Measurements from ENCODE around the gene RAPGEFL1.

The RAPGEFL1 gene

GRCh38 chr17:40168262-40168832 is 8.9 kb upstream of the RAPGEFL1 start:
- WGBS (ENCODE audit: extremely low coverage, insufficient coverage, low lambda C conversion rate), result no CpG with 5 or more reads among the region's 11 CpGs
- Histone ChIP-seq H2AK5ac (ENCODE audit: low read length) (no peak overlapping the region), H3K79me1 (ENCODE audit: low read length) (no peaks in the 10 kb centered on the region), H3K4me1 (ENCODE audit: control insufficient read depth, low read depth, low read length) (no peaks in the 10 kb centered on the region), H3K79me2 (ENCODE audit: control insufficient read depth, insufficient read depth, low read length) (no peaks in the 10 kb centered on the region), H2BK15ac (replicated peaks; ENCODE audit: low read depth) (no peak overlapping the region), H3K27ac (ENCODE audit: low read depth, low read length) (peak overlapping the region; percentile 25), H3K9ac (ENCODE audit: low read length) (peak overlapping the region; percentile 29), H3K36me3 (ENCODE audit: control insufficient read depth, insufficient read depth, low read length) (peaks cover 21% of the 10 kb centered on the region), H3K18ac (ENCODE audit: low read length) (no peak overlapping the region), H3K4me2 (ENCODE audit: low read length) (no peak overlapping the region), H4K5ac (ENCODE audit: low read length) (no peak overlapping the region), H2BK120ac (ENCODE audit: low read depth, low read length) (no peak overlapping the region), H3K23ac (ENCODE audit: low read length) (no peak overlapping the region), H3K27me3 (ENCODE audit: insufficient read depth, low read length, poor library complexity) (no peaks in the 10 kb centered on the region), H3K4me3 (ENCODE audit: low read length) (no peak overlapping the region), H2BK5ac (ENCODE audit: low read length) (no peak overlapping the region), H3K56ac (ENCODE audit: low read length) (no peak overlapping the region), H3K4ac (ENCODE audit: low read depth, low read length) (no peak overlapping the region), H4K8ac (ENCODE audit: low read depth, low read length) (no peak overlapping the region)
- peak; percentile 92 for DNase-seq

GRCh38 chr17:40170325-40170724 is 6.9 kb upstream of the RAPGEFL1 start:
- no peak overlapping the region for H2AK5ac ChIP-seq (ENCODE audit: low read length)
- H2BK15ac ChIP-seq (replicated peaks; ENCODE audit: low read depth), result no peak overlapping the region
- H3K23ac ChIP-seq (ENCODE audit: low read length), result no peak overlapping the region
- no peaks in the 10 kb centered on the region for H3K79me1 ChIP-seq (ENCODE audit: low read length)
- no peak overlapping the region for H3K56ac ChIP-seq (ENCODE audit: low read length)
- H3K4ac ChIP-seq (ENCODE audit: low read depth, low read length), result no peak overlapping the region
- WGBS (ENCODE audit: extremely low coverage, insufficient coverage, low lambda C conversion rate), result no CpG with 5 or more reads among the region's 2 CpGs
- no peak overlapping the region for H2BK5ac ChIP-seq (ENCODE audit: low read length)
- H3K4me1 ChIP-seq (ENCODE audit: control insufficient read depth, low read depth, low read length), result no peaks in the 10 kb centered on the region
- H3K4me3 ChIP-seq (ENCODE audit: low read length), result no peak overlapping the region
- no peak overlapping the region for H3K18ac ChIP-seq (ENCODE audit: low read length)
- no peaks in the 10 kb centered on the region for H3K27me3 ChIP-seq (ENCODE audit: insufficient read depth, low read length, poor library complexity)
- H2BK120ac ChIP-seq (ENCODE audit: low read depth, low read length), result no peak overlapping the region
- H3K36me3 ChIP-seq (ENCODE audit: control insufficient read depth, insufficient read depth, low read length), result peaks cover 14% of the 10 kb centered on the region
- H4K5ac ChIP-seq (ENCODE audit: low read length), result no peak overlapping the region
- H3K9ac ChIP-seq (ENCODE audit: low read length), result no peak overlapping the region
- H3K4me2 ChIP-seq (ENCODE audit: low read length), result no peak overlapping the region
- no peak overlapping the region for H3K27ac ChIP-seq (ENCODE audit: low read depth, low read length)
- H3K79me2 ChIP-seq (ENCODE audit: control insufficient read depth, insufficient read depth, low read length), result no peaks in the 10 kb centered on the region
- H4K8ac ChIP-seq (ENCODE audit: low read depth, low read length), result no peak overlapping the region
- no peak for DNase-seq

- peaks cover 14% of the 10 kb centered on the region for H3K36me3 ChIP-seq (ENCODE audit: control insufficient read depth, insufficient read depth, low read length)
- H4K5ac ChIP-seq (ENCODE audit: low read length), result no peak overlapping the region
- no peaks in the 10 kb centered on the region for H3K4me1 ChIP-seq (ENCODE audit: control insufficient read depth, low read depth, low read length)
- H3K23ac ChIP-seq (ENCODE audit: low read length), result no peak overlapping the region
- H3K9ac ChIP-seq (ENCODE audit: low read length), result no peak overlapping the region
- H2BK15ac ChIP-seq (replicated peaks; ENCODE audit: low read depth), result no peak overlapping the region
- H3K27me3 ChIP-seq (ENCODE audit: insufficient read depth, low read length, poor library complexity), result no peaks in the 10 kb centered on the region
- H3K56ac ChIP-seq (ENCODE audit: low read length), result no peak overlapping the region
- no peak overlapping the region for H3K4me3 ChIP-seq (ENCODE audit: low read length)
- H4K8ac ChIP-seq (ENCODE audit: low read depth, low read length), result no peak overlapping the region
- H3K79me1 ChIP-seq (ENCODE audit: low read length), result no peaks in the 10 kb centered on the region
- no peak overlapping the region for H2BK5ac ChIP-seq (ENCODE audit: low read length)
- no CpG with 5 or more reads among the region's 1 CpG for WGBS (ENCODE audit: extremely low coverage, insufficient coverage, low lambda C conversion rate)
- H2AK5ac ChIP-seq (ENCODE audit: low read length), result no peak overlapping the region
- H3K18ac ChIP-seq (ENCODE audit: low read length), result no peak overlapping the region
- H3K27ac ChIP-seq (ENCODE audit: low read depth, low read length), result no peak overlapping the region
- H2BK120ac ChIP-seq (ENCODE audit: low read depth, low read length), result no peak overlapping the region
- H3K79me2 ChIP-seq (ENCODE audit: control insufficient read depth, insufficient read depth, low read length), result no peaks in the 10 kb centered on the region
- no peak overlapping the region for H3K4ac ChIP-seq (ENCODE audit: low read depth, low read length)
- no peak for DNase-seq
- H3K4me2 ChIP-seq (ENCODE audit: low read length), result no peak overlapping the region
Observed at GRCh38 chr17:40171750-40172149, 5.5 kb upstream of the RAPGEFL1 start.

- no peak overlapping the region for H4K5ac ChIP-seq (ENCODE audit: low read length)
- H3K4me2 ChIP-seq (ENCODE audit: low read length), result no peak overlapping the region
- no peak overlapping the region for H3K27ac ChIP-seq (ENCODE audit: low read depth, low read length)
- no peak overlapping the region for H2BK5ac ChIP-seq (ENCODE audit: low read length)
- H2BK15ac ChIP-seq (replicated peaks; ENCODE audit: low read depth), result no peak overlapping the region
- no peak for DNase-seq
- H3K79me1 ChIP-seq (ENCODE audit: low read length), result no peaks in the 10 kb centered on the region
- no peaks in the 10 kb centered on the region for H3K27me3 ChIP-seq (ENCODE audit: insufficient read depth, low read length, poor library complexity)
- no peak overlapping the region for H3K4me3 ChIP-seq (ENCODE audit: low read length)
- no peak overlapping the region for H3K23ac ChIP-seq (ENCODE audit: low read length)
- H3K56ac ChIP-seq (ENCODE audit: low read length), result no peak overlapping the region
- H3K4ac ChIP-seq (ENCODE audit: low read depth, low read length), result no peak overlapping the region
- no peaks in the 10 kb centered on the region for H3K79me2 ChIP-seq (ENCODE audit: control insufficient read depth, insufficient read depth, low read length)
- H3K9ac ChIP-seq (ENCODE audit: low read length), result no peak overlapping the region
- H3K4me1 ChIP-seq (ENCODE audit: control insufficient read depth, low read depth, low read length), result no peaks in the 10 kb centered on the region
- H4K8ac ChIP-seq (ENCODE audit: low read depth, low read length), result no peak overlapping the region
- H3K18ac ChIP-seq (ENCODE audit: low read length), result no peak overlapping the region
- no peak overlapping the region for H2AK5ac ChIP-seq (ENCODE audit: low read length)
- no CpG with 5 or more reads among the region's 4 CpGs for WGBS (ENCODE audit: extremely low coverage, insufficient coverage, low lambda C conversion rate)
- no peak overlapping the region for H2BK120ac ChIP-seq (ENCODE audit: low read depth, low read length)
- peaks cover 8% of the 10 kb centered on the region for H3K36me3 ChIP-seq (ENCODE audit: control insufficient read depth, insufficient read depth, low read length)
Observed at GRCh38 chr17:40173091-40173777, 4.0 kb upstream of the RAPGEFL1 start.

- H3K79me2 ChIP-seq (ENCODE audit: control insufficient read depth, insufficient read depth, low read length), result no peaks in the 10 kb centered on the region
- WGBS (ENCODE audit: extremely low coverage, insufficient coverage, low lambda C conversion rate), result no CpG with 5 or more reads among the region's 3 CpGs
- H3K4ac ChIP-seq (ENCODE audit: low read depth, low read length), result no peak overlapping the region
- no peak for DNase-seq
- no peak overlapping the region for H2BK15ac ChIP-seq (replicated peaks; ENCODE audit: low read depth)
- no peak overlapping the region for H3K23ac ChIP-seq (ENCODE audit: low read length)
- H4K8ac ChIP-seq (ENCODE audit: low read depth, low read length), result no peak overlapping the region
- H3K4me3 ChIP-seq (ENCODE audit: low read length), result no peak overlapping the region
- H3K4me1 ChIP-seq (ENCODE audit: control insufficient read depth, low read depth, low read length), result no peaks in the 10 kb centered on the region
- H3K27ac ChIP-seq (ENCODE audit: low read depth, low read length), result no peak overlapping the region
- no peak overlapping the region for H3K4me2 ChIP-seq (ENCODE audit: low read length)
- no peak overlapping the region for H4K5ac ChIP-seq (ENCODE audit: low read length)
- H2BK5ac ChIP-seq (ENCODE audit: low read length), result no peak overlapping the region
- no peak overlapping the region for H3K9ac ChIP-seq (ENCODE audit: low read length)
- peaks cover 8% of the 10 kb centered on the region for H3K36me3 ChIP-seq (ENCODE audit: control insufficient read depth, insufficient read depth, low read length)
- H3K27me3 ChIP-seq (ENCODE audit: insufficient read depth, low read length, poor library complexity), result no peaks in the 10 kb centered on the region
- H2BK120ac ChIP-seq (ENCODE audit: low read depth, low read length), result no peak overlapping the region
- no peak overlapping the region for H3K56ac ChIP-seq (ENCODE audit: low read length)
- H3K79me1 ChIP-seq (ENCODE audit: low read length), result no peaks in the 10 kb centered on the region
- no peak overlapping the region for H2AK5ac ChIP-seq (ENCODE audit: low read length)
- no peak overlapping the region for H3K18ac ChIP-seq (ENCODE audit: low read length)
Observed at GRCh38 chr17:40173778-40174135, 3.5 kb upstream of the RAPGEFL1 start.

GRCh38 chr17:40174514-40174913 is 2.8 kb upstream of the RAPGEFL1 start:
- H3K27ac ChIP-seq (ENCODE audit: low read depth, low read length), result no peak overlapping the region
- H3K79me1 ChIP-seq (ENCODE audit: low read length), result no peaks in the 10 kb centered on the region
- H3K56ac ChIP-seq (ENCODE audit: low read length), result no peak overlapping the region
- no peak overlapping the region for H3K9ac ChIP-seq (ENCODE audit: low read length)
- H3K79me2 ChIP-seq (ENCODE audit: control insufficient read depth, insufficient read depth, low read length), result no peaks in the 10 kb centered on the region
- H3K36me3 ChIP-seq (ENCODE audit: control insufficient read depth, insufficient read depth, low read length), result peaks cover 6% of the 10 kb centered on the region
- no peak overlapping the region for H3K4me3 ChIP-seq (ENCODE audit: low read length)
- no peak overlapping the region for H2BK120ac ChIP-seq (ENCODE audit: low read depth, low read length)
- no peak overlapping the region for H4K8ac ChIP-seq (ENCODE audit: low read depth, low read length)
- WGBS (ENCODE audit: extremely low coverage, insufficient coverage, low lambda C conversion rate), result no CpG with 5 or more reads among the region's 1 CpG
- H3K4me1 ChIP-seq (ENCODE audit: control insufficient read depth, low read depth, low read length), result no peaks in the 10 kb centered on the region
- DNase-seq, result peak; percentile 28
- H3K23ac ChIP-seq (ENCODE audit: low read length), result no peak overlapping the region
- no peak overlapping the region for H4K5ac ChIP-seq (ENCODE audit: low read length)
- H3K18ac ChIP-seq (ENCODE audit: low read length), result no peak overlapping the region
- no peak overlapping the region for H2BK5ac ChIP-seq (ENCODE audit: low read length)
- H3K27me3 ChIP-seq (ENCODE audit: insufficient read depth, low read length, poor library complexity), result no peaks in the 10 kb centered on the region
- no peak overlapping the region for H2AK5ac ChIP-seq (ENCODE audit: low read length)
- H2BK15ac ChIP-seq (replicated peaks; ENCODE audit: low read depth), result no peak overlapping the region
- no peak overlapping the region for H3K4ac ChIP-seq (ENCODE audit: low read depth, low read length)
- no peak overlapping the region for H3K4me2 ChIP-seq (ENCODE audit: low read length)

Measured in mesendoderm (in vitro differentiated cells).